HG02610 (cell line): Measurements from ENCODE around the gene CPSF4.
"Not testable (repeated sequence)": the region's sequence is repeated elsewhere in the genome, so short reads cannot be mapped to it uniquely, and the experiment has no call there.

ENCODE experiments used
- ATAC-seq: cut with Tn5 transposase; IDR thresholded peaks from one replicate; pipeline ENCODE4 v1.9.1; 2021; ENCODE audit warnings: mild to moderate bottlenecking, moderate library complexity; ENCODE audit not compliant: unreplicated experiment

CPSF4 gene

GRCh38 chr7:99478464-99479440, 40.0 kb downstream of the CPSF4 start:
- ATAC-seq: no peak

DNA sequence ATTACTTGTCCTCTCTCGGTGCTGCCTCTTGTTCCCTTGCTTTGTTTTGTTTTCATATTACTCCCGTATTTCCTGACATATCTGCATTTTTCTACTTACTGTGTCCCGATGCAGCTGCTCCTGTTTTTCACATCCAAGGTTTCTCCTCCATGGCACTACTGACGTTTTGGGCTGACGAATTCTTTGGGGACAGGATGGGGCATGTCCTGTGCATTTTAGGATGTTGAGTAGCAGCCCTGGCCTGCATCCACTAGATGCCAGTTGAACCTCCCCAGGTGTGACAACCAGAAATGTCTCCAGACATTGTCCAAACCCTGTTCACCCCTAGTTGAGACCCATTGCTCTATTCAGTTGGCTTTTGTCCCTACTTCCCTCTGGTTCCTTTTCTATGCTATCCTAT, 46.4 kb downstream of the CPSF4 start:
- no peak for ATAC-seq

- no peak for ATAC-seq
Measured at GRCh38 chr7:99489235-99489634, 50.5 kb downstream of the CPSF4 start.

GRCh38 chr7:99490878-99491277, 52.1 kb downstream of the CPSF4 start:
- no peak for ATAC-seq

DNA sequence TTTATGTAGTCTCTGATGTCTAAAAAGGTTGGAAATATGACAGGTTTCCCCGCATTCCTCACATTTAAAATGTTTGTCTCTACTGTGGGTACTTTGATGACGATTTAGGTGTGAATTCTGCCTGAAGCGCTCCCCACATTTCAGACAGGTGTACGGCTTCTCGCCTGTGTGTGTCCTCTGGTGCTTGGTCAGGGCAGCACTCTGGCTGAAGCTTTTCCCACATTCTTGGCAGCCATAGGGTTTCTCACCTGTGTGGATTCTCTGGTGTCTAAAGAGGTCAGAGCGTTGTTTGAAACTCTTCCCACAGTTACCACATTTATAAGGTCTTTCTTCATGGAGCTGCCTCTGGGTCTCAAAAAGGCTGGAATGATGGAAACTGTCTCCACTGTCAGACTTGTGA, 55.1 kb downstream of the CPSF4 start:
- ATAC-seq: no peak

DNA sequence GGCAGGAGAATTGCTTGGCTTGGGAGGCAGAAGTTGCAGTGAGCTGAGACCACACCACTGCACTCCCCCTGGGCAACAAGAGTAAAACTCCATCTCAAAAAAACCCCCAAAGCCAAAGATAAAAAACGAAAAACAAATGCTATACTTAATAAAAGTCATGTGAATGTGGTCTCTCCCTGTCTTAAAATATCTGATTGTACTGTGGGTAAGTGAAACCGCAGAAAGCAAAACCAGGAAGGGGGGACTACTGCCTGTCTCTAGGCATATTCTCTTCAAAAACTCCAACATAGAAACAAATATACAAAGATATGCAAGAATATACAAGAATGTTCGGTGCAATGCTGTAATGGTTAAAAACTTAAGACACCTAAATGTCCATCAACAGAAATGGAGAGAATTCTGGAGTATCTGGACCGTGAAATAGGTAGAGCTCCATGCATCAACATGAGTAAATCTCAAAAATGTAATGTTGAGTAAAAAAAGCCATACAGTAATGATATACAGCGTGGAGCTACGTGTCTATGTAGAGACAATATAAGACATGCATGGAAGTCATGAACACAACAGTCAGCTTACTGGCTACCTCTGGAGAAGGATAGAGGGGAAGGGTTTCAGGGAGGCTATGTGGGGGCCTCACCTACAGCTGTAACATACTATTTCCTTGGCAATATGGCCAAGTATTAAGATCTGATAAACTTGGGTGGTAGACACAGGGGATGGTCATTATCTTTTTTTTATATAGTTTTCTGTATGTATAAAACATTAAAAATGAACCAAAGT, 59.2 kb downstream of the CPSF4 start:
- ATAC-seq: no peak

GRCh38 chr7:99498546-99498944, 59.8 kb downstream of the CPSF4 start:
- ATAC-seq: no peak

DNA sequence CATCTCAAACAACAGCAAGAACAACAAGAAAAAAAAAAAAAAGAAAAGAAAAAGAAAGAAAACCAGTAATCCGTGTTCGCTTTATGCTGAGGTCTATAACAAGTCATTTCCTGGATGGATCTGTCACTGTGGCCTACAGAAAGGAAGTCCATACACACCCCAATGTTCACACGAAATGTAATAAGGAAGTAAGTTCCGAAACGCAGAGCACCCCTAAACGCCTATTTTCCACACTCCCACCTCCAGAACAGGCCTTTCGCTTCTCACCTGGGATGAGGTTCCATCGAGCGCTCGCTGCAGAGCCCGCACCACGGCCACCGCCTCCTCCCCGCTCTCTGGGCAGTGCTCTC, 60.6 kb downstream of the CPSF4 start:
- no peak for ATAC-seq

DNA sequence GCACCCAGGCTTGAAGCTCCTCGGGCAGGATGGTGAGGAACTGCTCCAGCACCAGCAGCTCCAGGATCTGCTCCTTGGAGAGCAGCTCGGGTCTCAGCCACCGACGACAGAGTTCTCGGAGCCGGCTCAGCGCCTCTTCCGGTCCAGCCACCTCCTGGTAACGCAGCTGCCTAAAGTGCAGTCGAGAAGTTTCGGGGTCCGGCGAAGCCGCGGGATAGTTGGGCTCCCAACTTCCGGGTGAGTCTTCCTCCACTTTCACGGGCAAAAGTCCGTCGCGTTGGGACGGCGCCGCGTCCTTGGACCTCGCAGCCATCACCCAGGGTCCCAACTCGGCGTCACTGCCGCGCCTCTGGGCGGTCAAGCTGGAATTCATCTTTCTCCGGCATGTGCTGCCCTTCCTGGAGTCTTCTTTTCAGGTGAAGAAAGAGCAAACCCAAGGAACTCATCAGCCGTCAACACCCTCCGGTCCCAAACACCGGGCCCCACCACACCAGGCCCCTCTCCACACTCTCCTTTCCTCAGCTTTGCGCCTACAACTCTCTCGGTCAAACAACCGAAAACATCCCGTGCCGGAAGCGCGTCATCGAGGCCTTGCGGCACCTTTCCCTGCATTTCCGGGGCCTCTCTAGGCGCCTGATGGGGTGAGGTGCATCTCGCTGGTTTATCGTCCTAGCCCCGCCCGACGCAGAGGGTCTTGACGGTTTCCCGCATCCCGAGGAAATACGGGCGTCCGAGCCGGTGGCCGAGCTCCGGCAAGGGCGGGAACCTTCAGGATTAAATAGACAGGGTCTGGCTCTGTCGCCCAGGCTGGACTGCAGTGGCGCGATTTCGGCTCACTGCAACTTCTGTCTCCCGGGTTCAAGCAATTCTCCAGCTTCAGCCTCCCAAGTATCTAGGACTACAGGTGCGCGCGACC, 61.2 kb downstream of the CPSF4 start, which contains the start of gene ZNF394:
Gene ZNF394 (minus strand): TSS at position 561 of the 916 bp plus-strand sequence. CDS start 188 bp downstream, at position 373.
- ATAC-seq: peak; percentile 50

DNA sequence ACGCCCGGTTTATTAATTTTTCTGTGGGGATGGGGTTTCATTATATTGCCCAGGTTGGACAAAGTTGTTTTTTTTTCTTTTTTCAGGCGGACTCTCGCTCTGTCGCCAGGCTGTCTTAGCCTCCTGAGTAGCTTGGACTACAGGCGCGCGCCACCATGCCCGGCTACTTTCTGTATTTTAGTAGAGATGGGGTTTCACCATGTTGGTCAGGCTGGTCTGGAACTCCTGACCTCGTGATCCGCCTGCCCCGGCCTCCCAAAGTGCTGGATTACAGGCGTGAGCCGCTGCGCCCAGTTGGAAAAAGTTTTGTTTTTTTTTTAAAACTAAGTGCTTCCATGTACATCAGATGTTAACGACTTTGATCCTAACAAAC, 61.9 kb downstream of the CPSF4 start:
- ATAC-seq: no peak

DNA sequence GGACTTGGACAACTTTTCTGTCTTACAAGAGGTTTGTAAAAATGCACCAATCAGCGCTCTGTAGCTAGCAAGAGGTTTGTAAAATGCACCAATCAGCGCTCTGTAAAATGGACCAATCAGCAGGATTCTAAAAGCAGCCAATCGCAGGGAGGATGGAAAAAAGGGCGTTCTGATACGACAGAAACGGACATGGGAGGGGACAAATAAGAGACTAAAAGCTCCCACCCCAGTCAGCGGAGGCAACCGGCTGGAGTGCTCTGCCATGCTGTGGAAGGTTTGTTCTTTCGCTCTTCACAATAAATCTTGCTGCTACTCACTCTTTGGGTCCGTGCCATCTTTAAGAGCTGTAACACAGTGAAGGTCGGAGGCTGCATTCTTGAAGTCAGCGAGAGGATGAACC, 62.5 kb downstream of the CPSF4 start:
- not testable (repeated sequence) for ATAC-seq

DNA sequence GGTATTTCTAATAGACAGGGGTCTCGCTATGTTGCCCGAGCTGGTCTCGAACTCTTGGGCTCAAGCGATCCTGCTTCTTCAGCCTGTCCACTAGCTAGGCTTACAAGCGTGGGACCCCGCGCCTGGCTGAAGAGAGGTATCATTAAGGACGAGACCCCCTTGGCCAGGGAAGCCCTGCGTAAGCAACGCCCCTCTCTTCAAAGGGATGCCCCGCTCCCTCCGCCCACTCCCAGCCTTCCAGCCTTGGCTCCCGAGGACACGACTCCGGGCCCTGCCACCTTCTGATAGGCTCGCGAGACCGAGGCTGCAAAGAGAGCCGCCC, 65.5 kb downstream of the CPSF4 start:
- no peak for ATAC-seq

- peak; percentile 79 for ATAC-seq
Measured at GRCh38 chr7:99504603-99505323, 66.0 kb downstream of the CPSF4 start, which contains the start of gene ZKSCAN5. ZKSCAN5 (plus strand) TSS chr7:99504662; CDS start chr7:99506045, 1,383 bp downstream.

DNA sequence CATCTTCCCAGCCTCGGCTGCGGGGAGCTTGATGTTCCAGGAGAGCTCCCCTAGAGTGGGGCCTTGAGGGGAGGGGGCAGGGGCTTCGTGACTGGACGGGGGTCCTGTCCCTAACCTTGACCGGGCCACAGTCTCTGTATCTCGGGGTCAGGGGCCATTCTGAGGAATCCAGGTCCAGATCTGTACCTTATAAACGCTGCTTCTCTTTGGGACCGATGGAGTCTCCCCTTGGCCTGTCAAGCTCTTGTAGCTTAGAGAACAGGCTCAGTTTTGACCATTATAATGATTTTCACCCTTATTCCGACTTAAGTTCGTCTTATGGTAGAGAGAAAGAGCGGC, 66.5 kb downstream of the CPSF4 start:
- peak; percentile 0 for ATAC-seq
